Gastrocnemius medialis (tissue), 4 donors: ENCODE data around the gene MAP3K4.

Experiments used
- POLR2A ChIP-seq, 2 donors: fragments of 450-650 bp; IDR thresholded peaks; one replicate each; pipeline ENCODE4 v1.6.1; 2017; ENCODE audit warnings: antibody characterized with exemption in 2 of 2, mild to moderate bottlenecking in 2 of 2, moderate library complexity in 2 of 2
- TF ChIP-seq, protein P1 (sequence below), 5 experiments: fragments of 450-650 bp in 3 of 5; fragments of 200-600 bp in 2 of 5; sonication (generic) in 2 of 5; IDR thresholded peaks in 4 of 5; conservative IDR thresholded peaks in 1 of 5; 1 replicate in 4 of 5; 2 replicates in 1 of 5; pipeline ENCODE4 v1.5.1; 2016 to 2019; ENCODE audit warnings: antibody characterized with exemption in 5 of 5, mild to moderate bottlenecking in 3 of 5, moderate library complexity in 3 of 5

DNA sequence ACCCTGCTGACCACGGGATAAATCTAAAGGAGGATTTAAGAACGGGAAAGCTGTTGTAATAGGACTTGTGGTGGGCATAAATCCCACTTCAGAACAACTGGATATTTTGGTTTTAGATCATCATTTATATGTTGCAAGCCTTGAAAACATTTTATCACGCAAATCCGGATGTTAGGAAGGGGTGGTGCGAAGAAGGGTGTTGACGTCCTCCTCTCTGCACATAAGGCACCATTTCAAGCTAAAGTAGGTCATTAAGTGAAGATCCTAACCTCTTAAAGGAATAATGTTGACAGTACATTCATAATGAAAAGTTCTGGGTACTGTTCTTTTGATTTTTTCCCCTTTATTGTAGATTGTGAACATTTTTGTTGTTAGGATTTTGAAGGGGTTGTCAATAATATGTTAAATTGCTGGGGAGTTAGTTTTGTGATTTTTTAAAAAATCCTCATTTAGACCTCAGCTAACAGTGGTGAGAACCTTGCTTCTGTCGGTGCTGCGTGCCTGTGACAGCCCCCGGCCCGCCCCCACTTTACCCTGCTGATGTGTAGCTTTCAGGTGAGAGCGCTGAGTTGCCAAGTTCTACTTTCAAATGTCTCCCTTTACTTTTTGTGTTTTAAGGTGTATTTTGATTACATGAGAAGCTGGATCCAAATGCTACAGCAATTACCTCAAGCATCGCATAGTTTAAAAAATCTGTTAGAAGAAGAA lies 88.8 kb downstream of the MAP3K4 start:
- TF ChIP-seq, protein P1, sequence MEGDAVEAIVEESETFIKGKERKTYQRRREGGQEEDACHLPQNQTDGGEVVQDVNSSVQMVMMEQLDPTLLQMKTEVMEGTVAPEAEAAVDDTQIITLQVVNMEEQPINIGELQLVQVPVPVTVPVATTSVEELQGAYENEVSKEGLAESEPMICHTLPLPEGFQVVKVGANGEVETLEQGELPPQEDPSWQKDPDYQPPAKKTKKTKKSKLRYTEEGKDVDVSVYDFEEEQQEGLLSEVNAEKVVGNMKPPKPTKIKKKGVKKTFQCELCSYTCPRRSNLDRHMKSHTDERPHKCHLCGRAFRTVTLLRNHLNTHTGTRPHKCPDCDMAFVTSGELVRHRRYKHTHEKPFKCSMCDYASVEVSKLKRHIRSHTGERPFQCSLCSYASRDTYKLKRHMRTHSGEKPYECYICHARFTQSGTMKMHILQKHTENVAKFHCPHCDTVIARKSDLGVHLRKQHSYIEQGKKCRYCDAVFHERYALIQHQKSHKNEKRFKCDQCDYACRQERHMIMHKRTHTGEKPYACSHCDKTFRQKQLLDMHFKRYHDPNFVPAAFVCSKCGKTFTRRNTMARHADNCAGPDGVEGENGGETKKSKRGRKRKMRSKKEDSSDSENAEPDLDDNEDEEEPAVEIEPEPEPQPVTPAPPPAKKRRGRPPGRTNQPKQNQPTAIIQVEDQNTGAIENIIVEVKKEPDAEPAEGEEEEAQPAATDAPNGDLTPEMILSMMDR (IDR thresholded peaks at IDR 0.05 in 4 of 5, conservative IDR thresholded peaks at IDR 0.05 in 1 of 5), result no peak
- TF ChIP-seq POLR2A (IDR thresholded peaks at IDR 0.05), result no peak
